ELR (cell line): ENCODE measurements around the gene LRRC71.

Experiments used
- DNase-seq: peaks from one replicate; pipeline ENCODE4 v3.0.0-alpha.2; 2015; ENCODE audit warnings: low read depth

LRRC71 gene

DNA sequence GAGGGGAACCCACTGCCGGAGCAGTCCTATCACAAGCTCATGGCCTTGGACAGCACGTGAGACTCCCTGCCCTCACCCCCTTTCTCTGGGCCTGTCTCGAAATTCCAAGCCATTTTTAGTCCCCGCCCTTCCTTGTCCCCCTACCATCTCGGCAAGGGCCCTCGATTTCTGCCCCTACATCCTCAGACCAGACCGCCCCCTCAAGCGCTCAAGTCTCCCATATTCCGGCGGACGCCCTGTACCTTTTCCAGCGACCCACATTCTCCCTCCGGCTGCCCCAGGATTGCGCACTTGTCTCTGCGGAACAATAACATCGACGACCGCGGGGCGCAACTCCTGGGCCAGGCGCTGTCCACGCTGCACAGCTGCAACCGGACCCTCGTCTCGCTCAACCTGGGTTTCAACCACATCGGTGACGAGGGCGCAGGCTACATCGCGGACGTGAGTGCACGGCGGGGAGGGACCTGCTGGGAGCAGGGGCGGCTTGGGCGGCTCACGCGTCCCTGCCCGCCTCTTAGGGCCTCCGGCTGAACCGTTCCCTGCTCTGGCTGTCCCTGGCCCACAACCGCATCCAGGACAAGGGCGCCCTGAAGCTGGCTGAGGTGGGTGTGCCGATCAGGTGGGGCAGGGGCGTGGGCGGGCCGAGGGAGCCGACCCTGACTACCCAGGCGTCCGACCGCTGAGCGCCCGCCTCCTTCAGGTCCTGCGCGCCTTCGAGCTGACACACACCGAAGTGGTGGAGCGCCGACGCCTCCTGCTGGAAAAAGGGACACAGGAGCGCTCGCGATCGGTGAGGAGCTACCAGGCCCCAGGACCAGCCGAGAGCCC is 7.0 kb downstream of the LRRC71 start:
- peak; percentile 88 for DNase-seq

DNA sequence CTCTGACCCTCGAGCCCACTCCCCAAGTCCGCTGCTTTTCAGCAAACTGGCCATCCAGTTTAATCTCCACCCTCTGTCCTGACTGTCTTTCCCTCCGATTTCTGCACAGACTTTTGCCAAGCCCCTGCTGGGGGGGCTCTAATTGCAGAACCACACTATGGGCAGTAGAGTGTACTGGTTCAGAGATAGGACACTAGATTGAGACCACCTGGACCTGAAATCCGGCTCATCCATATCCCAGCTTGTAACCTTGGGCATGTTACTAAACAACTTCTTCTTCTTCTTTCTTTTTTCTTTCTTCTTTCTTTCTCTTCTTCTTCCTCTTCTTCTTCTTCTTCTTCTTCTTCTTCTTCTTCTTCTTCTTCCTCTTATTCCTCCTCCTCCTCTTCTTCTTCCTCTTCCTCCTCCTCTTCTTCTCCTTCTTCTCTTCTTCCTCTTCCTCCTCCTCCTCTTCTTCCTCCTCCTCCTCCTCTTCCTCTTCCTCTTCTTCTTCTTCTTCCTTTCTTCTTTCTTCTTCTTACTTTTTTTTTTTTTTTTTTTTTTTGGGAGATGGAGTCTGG is 7.7 kb downstream of the LRRC71 start:
- no peak for DNase-seq

DNA sequence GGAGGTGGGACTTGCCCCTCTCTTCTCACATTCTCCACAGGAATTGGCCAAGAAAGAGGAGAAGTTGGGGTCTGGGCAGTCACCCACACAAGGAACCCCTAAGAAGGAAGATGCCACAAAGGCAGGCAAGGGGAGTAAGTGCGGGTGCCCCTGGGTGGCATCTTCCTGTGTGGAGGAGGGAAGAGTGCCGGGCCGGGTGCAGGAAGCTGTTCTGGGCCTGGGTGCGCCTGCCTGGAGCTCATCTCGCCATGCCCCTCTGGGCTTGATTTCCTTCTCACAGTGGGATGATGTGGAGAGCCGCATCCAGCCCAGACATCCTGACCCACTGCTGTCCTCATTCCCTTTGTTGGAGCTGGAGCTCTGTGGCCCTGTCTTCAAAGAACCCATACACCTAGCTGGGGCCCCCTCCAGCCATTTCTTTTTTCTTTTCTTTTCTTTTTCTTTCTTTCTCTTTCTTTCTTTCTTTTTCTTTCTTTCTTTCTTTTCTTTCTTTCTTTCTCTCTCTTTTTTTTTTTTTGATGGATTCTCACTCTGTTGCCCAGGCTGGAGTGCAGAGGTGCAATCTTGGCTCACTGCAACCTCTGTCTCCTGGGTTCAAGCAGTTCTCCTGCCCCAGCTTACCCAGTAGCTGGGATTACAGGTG is 9.3 kb downstream of the LRRC71 start:
- DNase-seq: no peak

DNA sequence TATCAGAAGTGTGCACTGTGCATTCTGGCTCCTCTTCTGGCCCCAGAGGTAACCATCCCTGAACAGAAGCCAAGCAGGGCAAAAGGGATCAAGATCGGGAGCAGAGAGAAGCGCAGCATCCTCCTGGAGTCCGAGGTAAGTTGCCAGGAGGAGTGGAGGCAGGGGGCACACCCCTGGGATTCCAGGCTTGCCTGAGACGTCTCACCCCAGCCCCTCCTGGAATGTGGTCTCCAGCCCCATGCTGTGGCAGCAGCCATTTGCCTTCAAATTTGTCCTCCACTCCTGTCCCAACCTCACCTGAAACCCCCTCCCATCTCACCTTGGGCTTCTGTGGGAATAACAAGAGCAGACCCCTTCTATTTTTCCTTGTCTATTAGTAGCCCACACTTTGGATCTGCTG is 10.1 kb downstream of the LRRC71 start:
- DNase-seq: no peak

DNA sequence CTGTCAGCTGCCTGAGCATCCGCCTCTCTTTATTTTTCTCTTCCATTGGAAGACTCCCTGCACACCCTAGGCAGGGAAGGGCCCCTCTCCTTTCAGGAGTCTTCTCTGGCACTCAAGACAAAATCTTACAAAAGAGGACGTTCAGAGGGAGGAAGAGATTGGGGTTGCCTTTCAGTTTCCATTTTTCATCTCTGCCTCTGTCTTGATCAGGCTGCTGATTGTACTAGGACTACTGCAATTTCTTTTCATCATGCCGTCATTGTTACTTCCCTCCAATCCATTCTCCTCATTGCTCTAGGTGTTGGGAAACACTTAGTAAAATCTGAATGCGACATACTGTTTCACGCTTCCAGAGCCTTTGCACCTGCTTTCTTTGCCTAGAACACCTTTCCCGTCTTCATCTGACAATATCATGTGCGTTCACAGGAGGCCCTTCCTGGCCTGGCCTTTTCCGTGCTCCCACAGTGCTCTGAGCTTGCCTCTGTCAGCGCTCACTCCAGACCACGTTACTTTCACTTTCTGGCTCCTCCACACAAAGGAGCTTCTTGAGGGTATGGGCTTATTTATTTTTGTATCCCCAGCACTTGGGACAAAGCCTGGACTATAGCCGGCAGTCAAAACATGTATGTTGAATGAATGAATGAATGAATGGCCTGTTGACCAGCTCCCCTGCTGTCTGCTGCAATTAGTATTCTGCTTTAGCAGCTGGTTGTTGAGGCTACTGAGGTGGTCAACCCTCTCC is 10.9 kb downstream of the LRRC71 start:
- DNase-seq: no peak

DNA sequence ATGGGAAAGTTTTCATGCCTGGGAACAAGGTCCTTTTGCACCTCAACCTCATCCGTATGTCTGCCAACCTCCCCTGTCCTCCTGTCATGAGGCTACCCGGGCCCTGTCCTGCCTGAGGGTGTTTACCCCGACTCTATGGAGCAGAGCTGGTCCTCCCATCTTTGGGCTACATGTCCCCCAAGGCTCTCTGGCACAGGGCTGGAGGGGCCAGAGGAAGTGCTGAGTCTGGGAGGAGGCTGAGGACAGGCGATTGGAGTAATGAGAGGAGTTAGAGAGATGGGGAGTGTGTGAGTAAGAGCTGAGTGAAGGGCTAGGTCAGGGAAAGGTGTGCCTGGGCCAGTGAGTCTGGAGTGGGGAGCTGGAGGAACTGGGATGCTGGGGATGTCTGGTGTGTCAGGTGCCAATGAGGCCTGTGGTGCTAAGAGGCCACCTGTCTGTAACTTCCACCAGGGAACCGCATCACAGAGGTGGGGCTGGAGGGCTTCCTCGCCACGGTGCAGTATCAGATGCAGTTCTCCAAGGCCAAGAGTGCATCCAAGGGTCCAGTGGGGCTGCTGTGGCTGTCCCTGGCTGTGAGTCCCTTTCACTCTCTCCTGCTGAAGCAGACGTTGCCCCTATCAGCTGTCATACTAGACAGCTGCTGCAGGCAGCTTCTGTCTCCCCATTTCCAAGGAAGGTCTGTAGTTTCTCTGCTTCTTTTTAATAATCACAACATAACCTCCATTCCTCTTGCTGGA is 11.7 kb downstream of the LRRC71 start:
- DNase-seq: no peak

DNA sequence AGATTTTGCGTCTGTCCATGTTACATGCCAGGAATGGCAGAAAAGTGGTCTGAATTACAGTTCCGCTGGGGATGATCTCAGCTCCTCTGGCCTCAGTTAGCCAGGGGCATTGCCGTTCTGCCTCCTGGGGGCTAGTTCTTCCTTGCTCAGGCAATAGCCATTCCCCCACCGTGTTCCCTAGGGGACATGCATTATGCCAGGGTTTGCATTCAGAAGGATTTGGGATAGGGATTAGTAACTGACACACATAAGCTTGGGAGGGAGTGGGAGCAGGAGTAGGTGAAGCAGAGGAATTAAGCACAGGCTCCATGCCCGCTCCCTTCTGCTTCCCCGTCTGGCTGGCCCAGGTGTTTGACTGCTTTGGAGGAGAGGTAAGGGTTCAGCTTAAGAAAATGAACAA is 12.7 kb downstream of the LRRC71 start:
- no peak for DNase-seq

DNA sequence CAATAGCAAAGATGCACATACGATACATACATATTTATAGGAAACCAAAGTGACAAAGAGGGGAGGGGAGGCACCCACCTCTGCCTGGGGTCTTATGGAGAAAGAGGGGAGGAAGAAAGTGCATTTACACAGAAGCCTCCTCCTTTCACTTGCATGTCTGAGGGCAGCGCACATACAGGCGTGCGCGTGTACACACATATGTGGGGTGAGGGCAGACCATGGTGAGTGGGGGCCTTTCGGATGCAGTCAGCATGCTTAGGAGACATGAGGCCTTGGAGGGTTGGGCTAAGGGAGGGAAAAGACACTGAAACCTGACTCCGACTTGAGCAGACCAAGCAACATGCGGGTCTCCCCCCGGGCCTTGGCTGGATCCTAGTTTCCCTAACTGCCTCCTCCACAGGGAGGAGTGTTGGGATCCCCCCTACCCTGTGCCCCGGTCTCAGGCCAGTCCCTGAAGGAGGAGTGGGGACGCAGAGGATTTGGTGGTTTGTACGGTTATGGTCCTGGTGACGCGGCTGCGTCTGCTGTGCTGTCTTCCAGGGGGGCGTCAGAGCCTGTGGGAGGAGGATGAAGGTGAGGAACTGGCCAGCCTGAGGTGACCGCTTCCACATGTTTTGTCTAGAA is 15.2 kb downstream of the LRRC71 start:
- DNase-seq: no peak

DNA sequence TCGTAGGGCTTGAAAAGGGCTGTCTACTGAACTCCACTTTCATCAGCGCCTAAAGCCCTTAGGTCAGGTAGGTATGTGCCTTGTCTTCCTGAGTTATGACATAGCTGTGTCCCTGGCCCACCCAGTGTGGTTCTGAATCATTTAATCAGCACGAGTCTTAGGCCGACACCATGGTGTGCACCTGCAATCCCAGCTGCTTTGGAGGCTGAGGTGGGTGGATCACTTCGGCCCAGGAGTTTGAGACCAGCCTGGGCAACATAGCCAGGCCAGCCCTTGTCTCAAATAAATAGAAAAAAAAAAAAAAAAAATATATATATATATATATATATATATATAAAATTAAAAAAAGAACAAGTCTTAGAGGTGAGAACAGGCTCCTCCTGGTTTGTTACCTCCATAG is 15.8 kb downstream of the LRRC71 start:
- no peak for DNase-seq

DNA sequence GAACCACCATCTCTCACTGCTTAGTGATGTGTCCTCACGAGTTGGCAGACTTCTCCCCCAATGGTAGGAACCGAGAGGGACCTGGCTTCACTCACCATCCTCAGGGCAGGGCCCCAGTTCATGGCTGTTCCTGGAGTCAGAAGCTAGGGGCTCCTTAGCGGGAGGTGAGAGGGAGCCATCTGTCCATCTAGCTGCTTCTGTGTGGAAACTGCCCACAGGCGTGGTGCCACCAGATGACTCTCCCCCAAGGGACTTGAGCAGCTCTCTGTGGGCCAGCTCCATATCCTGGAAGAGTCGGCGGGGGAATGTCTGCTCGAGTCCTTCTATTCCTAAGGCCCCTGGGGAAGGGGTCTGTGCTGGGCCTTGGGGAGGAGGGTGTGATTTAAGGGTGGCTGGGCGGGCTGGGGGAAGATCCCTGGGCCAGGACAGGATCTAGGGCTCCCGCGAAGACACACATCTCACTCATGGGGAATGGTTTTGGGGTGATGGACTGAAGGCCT is 16.3 kb downstream of the LRRC71 start:
- no peak for DNase-seq

DNA sequence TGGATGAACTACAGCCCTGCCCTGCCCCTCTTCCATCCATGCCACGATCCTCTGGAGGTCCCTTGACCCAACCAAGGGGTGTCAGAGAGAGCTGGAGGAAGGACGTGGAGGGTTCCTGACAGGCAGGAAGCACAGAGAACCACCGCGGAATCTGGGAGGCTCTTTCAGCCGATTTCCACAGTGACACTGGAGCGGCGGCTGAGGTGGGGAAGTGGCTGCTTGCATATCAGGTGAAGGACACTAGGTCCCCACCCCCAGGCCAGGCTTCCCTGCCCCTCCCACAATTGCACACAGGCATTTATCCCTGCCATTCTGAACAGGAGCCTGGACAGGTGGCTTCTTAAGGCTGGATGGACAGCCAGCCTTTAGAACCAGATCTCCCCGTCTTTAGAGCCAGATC is 17.5 kb downstream of the LRRC71 start:
- DNase-seq: no peak

DNA sequence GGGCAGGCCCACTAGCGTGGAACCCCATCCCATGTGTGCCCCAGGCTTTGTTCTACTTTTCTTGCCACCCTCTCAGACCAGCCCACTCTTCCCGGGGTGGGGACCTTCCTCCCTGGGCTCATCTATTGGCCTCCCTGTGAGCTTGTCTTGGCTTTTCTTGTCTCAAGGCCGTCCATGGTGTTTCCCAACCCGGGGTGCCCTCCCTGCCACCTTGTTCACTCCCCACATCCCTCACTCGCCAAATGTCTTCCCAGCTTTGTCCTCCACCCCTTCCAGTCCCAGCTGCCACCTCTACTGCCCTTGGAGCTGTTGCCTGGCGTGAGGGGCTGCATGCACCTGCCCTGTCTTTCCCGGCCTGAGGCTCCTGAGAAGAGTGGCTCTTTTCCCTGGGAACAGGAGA is 18.4 kb downstream of the LRRC71 start:
- no peak for DNase-seq

DNA sequence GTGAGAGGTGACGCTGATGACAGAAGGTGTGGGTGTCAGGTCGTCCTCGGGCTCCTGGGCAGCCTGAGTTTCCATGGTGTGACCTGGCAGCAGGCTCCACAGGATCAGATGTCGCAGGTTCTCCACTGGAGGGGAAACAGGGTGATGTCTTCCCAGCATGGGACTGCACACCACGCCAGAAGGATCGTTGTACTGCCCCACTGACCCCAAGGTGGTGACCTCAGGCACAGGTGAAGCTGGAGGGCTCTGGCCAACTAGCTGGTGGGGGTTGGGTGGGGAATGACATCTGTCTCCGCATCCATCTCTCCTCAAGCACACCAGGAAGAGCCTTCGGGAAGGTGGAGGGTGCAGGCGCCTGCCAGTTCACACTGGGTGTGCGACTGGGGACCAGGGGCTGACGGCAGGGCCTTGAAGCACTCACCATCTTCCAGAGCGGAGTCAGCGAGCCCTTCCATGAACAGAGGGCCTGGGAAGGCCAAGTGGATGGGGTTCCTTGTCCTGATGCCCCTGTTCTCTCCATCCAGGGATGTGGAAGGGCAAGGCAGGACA is 19.4 kb downstream of the LRRC71 start:
- DNase-seq: no peak

DNA sequence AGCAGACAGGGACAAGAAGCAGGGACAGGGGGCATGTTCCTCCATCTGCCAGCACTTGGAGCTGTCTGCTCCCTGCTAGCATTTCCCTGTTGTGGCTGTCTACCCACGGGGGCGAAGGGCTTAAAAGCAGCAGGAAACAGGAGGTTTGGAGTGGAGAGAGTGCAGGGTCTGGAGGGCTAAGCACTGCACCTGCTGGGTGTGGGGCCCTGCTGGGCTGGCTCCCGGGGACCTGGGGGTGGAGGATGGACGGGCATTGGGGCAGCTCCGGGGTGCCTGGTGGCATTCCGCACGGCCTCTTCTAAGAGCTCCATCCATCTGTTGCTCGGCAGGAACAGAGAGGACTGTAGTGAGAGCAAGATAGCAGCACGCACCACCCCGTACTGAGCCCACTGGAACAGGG is 21.2 kb downstream of the LRRC71 start:
- no peak for DNase-seq

DNA sequence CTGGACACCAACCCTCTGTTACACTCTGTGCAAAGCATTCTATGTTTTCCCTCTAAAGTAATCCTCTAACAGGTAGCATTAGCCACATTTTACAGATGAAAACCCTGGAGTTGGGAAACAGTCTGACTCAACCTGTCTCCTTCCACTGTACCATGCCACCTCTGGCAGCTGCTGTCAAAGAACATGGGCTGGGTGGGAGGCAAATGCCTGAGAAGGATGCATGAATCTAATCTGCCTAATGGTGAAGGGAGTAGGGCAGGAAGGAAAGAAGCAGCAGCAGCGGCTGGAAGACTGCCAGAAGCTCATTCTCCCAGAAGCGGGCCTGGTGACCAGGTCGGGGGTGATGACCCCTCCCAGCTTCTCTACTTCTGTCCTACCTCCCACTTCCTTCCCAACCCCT is 21.7 kb downstream of the LRRC71 start:
- DNase-seq: no peak

DNA sequence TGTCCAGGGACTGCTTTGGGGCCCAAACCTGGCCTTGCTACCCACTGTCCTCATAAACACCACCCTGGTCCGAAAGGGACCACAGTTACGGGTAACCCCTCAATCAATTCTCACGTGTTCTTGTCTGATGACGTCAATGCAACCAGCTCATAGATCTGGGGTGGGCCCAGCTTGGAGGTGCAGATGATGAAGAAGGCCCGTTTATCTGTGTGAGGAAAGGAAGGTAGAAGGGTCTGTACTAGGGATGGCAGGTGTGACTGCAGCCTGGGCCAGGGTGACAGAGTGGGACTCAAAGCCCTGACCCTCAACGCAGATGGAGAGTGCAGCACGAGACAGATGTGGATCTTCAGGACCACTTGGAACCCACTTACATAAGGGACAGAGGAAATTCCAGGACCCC is 22.1 kb downstream of the LRRC71 start:
- no peak for DNase-seq

DNA sequence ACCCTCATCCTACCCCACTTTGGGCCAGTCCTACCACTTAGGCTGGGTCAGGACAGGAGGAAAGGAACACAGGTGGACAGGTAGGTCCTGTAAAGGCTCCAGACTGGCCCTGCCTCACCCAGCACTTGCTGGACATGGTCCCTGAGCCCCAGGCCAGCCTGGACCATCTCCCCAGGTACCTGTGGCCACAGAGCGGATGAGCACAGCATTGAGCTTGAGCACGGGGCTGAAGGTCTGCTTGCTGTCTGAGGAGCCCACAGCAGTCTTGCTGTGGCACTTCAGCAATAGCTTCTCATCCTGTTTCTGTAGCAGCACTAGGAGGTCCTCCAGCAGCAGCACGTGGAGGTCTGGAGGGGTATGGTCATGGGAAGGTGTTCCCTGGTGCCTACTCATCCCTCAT is 23.3 kb downstream of the LRRC71 start:
- DNase-seq: no peak

DNA sequence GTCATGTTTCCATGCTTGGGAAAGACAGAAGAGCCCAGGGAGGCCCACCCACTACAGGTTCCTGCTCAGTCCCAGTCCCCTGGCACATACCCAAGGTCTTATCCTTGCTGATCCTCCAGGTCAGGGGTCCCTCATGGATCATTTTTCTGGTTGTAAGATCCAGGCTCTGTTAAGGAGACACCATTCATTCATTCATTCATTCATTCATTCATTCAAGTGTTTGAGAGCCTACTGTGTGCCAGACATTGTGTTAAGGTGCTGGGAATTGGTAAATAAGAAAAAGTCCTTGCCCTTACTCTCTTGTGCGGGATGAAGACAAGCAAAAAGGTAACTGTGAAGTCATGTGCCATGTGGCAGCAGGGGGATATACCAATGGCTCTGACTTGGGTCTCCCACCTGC is 23.8 kb downstream of the LRRC71 start:
- no peak for DNase-seq

DNA sequence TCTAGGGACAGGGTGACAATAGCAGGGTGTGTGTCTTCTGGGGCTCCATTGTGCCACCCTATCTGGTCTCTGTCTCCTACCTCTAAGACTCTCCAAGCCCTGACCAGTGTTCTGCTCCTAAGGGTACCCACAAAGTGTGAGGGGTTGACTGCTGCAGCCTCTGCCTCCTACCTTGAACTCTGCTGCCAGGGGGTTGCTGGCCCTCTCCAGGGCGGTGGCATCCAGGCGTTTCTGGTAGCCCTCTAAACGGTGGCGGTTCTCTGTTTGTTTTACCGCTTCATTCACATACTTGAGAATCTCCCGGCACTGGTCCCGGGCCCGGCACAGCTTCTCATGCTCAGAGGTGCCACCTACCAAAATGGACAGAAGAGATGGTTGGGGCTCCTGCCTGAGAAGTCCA is 24.4 kb downstream of the LRRC71 start:
- no peak for DNase-seq

DNA sequence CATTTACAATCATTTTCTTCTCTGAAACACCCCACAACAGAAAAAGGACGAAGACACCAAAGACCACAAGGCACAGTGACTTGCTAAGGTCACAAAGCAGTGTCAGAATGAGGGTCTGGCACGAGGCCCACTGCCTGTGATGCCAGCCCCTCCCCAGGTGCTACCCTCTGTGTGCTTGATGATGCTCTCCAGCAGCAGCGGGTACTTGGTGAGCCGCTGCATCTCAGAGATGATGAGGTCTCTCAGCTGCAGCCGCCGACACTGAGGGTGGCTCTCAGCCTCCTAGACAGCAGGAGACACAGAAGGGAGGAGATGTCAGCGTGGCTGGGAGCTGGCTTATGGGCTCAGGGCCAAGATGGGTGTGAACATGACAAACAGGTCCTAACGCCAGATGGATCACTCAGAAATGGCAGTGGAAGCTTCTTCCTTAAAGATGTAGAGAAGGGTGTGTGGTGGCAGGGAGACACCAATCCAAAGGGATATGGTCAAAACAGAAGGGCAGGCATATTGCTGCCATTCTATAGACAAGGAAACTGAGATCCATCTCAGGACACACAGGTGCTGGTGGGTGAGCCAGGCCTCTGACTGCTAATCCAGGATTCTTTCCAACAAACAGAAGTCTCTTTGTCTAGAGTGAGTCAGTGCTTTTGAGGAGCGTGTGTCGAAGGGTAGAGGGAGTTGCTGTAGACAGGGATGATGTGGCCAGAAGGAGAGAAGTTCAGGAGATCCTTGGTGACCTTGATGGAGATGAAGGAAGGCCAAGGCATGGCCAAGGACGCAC is 25.6 kb downstream of the LRRC71 start:
- no peak for DNase-seq
